GM18868 (cell line): Measurements from ENCODE around the gene PRR5.
"Not testable (repeated sequence)": the region's sequence is repeated elsewhere in the genome, so short reads cannot be mapped to it uniquely, and the experiment has no call there.

Experiments used
- ATAC-seq: cut with Tn5 transposase; IDR thresholded peaks from one replicate; pipeline ENCODE4 v1.9.1; 2021; ENCODE audit warnings: mild to moderate bottlenecking, moderate library complexity; ENCODE audit not compliant: unreplicated experiment

The PRR5 gene

GRCh38 chr22:44732661-44733060, 30.7 kb downstream of the PRR5 start:
- ATAC-seq = no peak

- ATAC-seq = no peak
Measured at GRCh38 chr22:44733426-44734106, 31.6 kb downstream of the PRR5 start.

- no peak for ATAC-seq
Measured at GRCh38 chr22:44734278-44734677, 32.3 kb downstream of the PRR5 start.

GRCh38 chr22:44734801-44735517, 33.0 kb downstream of the PRR5 start:
- ATAC-seq = no peak

GRCh38 chr22:44735518-44736428, 33.8 kb downstream of the PRR5 start:
- no peak for ATAC-seq

- ATAC-seq = no peak
Measured at GRCh38 chr22:44736581-44737405, 34.8 kb downstream of the PRR5 start.

GRCh38 chr22:44737406-44738346, 35.7 kb downstream of the PRR5 start:
- no peak for ATAC-seq

GRCh38 chr22:44738347-44738715, 36.3 kb downstream of the PRR5 start:
- no peak for ATAC-seq

GRCh38 chr22:44739024-44739423, 37.0 kb downstream of the PRR5 start:
- ATAC-seq = no peak

- ATAC-seq = not testable (repeated sequence)
Measured at GRCh38 chr22:44739666-44740065, 37.7 kb downstream of the PRR5 start.

GRCh38 chr22:44740307-44740706, 38.3 kb downstream of the PRR5 start:
- no peak for ATAC-seq

- ATAC-seq = no peak
Measured at GRCh38 chr22:44741929-44742328, 39.9 kb downstream of the PRR5 start.

GRCh38 chr22:44743247-44743646, 41.2 kb downstream of the PRR5 start:
- no peak for ATAC-seq

GRCh38 chr22:44743804-44744211, 41.8 kb downstream of the PRR5 start:
- no peak for ATAC-seq

GRCh38 chr22:44745853-44746789, 44.1 kb downstream of the PRR5 start:
- no peak for ATAC-seq

- not testable (repeated sequence) for ATAC-seq
Measured at GRCh38 chr22:44747784-44748127, 45.8 kb downstream of the PRR5 start.

- ATAC-seq = no peak
Measured at GRCh38 chr22:44748524-44748923, 46.5 kb downstream of the PRR5 start.

- no peak for ATAC-seq
Measured at GRCh38 chr22:44750481-44750880, 48.5 kb downstream of the PRR5 start.
